ENCODE results near the gene PLAAT2.

GRCh38 chr11:63599211-63600122 lies 36.3 kb upstream of the PLAAT2 start:
- TF ChIP-seq CTCF (IDR thresholded peaks at IDR 0.05) (no peak), POLR2A (IDR thresholded peaks at IDR 0.05) (no peak)

All from vagina (tissue), 2 donors.